ENCODE results near the gene B4GALNT3.

B4GALNT3 gene

DNA sequence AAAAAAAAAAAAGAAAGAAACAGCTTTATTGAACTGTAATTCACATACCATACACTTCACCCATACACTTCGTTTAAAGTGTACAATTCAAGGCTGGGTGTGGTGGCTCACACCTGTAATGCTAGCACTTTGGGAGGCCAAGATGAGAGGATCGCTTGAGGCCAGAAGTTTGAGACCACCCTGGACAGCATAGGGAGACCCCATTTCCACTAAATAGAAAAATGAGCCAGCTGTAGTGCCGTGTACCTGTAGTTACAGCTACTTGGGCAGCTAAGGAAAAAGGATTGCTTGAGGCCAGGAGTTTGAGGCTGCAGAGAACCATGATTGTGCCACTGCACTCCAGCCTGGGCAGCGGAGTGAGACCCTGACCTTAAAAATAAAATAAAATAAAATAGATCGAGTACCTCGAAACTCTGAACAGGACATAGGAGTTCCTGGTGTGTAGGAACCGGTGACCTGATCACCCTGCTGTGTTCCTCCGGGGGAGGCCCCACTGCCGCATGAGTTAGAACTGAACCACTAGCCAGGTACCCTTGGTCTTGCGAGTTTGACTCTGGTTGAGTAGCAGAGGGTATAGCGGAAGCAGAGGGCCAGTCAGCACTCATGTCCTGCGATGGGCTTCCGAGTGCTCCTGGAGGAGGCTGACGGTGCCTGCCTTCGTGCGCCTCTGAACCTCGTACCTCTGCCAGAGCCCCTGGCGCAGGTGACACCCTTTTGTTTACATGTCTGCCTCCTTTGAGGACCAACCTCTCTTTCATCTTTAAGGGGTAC is 80.0 kb downstream of the B4GALNT3 start:
- no peak for DNase-seq (ENCODE audit: low read depth)

DNA sequence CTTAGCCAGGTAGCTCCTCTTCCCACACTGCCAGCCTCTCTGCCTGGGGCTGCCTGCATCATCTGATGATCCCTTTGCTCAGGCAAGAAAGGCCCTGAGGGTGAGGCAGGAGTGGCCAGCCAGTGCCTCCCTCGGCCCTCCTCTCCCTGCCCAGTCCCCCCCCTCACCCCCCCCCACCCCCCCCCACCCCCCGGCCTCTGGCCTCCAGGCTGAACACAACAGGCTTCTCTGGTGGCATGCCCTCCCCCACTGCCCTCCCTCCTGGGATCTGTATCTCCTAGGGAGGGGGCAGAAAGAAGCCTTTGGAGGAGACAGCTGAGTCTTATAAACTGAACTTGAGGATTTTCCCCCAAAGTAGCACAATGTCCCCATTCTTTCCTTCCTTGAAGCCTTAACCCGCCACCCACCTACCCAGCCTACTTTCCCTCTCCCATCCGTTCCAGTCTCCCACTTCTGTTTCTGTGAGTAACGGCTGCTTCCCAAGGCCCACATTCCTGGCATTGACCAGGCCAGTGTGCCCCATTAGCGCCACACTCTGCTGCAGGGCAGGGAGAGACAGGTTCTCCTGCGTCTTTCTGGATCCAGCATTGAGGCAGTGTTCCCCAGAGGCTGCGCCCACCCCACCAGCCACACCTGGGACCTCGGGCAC is 82.1 kb downstream of the B4GALNT3 start:
- no peak for DNase-seq (ENCODE audit: low read depth)

DNA sequence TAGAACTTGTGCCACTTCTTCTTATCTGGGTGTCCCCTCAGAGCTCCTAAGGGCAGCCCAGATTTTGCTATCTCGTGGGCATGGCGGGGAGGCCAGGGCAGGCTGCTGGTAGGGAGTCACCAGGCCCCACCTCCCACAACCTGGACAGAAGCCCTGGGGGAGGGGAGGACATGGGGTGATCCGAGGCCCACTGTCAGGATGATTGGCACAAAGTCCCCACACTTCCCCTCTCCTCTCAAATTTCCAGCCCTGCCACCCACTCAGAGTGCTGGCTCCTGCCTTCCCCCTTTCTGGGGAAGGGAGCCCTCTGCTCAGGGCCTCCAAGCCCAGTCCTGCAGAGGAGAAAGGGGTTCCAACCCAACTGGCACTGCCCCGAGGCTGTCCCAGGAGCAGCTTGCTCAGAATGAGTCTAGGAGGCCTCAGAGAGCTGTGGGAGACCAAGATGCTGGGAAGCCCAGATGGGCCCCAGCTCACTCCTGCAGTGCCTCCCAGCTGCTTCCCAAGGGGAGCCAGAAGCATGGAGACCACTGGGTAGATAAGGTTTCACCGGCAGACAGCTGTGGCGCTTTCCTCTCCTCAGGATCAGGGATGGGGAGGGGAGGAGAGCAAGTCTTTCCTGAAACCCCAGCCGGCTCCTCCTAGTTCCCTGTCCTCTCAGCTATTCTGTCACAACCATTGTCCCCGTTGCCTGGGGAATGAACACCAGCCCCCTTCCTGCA is 82.8 kb downstream of the B4GALNT3 start:
- DNase-seq (ENCODE audit: low read depth) = no peak

DNA sequence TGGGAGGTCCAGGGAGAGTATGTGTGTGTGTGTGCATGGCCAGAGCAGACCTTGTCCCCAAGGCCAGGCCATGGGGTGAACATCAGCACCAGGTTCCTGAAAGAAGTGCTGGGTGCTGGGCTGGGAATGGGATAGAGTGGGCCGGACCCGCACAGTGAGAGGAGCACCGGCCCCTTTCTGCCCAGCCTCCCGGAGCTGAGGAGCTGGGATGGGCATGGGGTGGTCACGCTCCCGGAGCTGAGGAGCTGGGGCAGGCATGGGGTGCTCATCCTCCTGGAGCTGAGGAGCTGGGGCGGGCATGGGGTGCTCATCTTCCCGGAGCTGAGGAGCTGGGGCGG is 83.3 kb downstream of the B4GALNT3 start:
- DNase-seq (ENCODE audit: low read depth) = no peak

GRCh38 chr12:544142-544541 is 84.4 kb downstream of the B4GALNT3 start:
- no peak for DNase-seq (ENCODE audit: low read depth)

DNA sequence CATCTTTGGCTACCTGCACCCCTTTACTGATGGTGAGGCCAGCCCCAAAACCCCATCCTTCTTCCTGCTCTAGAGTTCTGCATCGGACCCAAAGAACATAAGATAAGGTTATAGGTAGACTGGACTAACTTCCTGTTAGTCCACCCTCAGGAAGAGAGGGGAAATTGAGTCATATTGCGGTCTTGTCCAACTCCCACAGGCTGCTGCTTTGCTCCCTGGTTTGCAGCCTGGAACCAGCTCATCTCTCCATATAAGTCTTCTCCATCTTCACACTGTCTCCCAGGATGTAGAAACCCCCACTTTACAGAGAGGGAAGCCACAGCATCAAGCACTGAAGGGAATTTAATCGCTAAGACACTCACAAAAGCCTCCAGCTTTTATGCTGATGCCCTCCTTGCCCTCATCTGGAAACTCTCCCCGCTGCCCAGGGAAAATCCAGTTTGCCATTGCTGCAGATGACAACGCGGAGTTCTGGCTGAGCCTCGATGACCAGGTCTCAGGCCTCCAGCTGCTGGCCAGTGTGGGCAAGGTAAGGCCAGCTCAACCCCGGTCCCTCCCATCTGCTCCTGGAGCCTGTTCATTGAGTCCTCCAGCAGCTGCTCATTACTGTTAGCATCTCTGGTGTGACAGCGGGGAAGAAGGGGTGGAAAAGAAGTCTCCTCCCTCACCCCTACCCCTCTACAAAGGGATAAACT is 85.3 kb downstream of the B4GALNT3 start:
- no peak for DNase-seq (ENCODE audit: low read depth)

DNA sequence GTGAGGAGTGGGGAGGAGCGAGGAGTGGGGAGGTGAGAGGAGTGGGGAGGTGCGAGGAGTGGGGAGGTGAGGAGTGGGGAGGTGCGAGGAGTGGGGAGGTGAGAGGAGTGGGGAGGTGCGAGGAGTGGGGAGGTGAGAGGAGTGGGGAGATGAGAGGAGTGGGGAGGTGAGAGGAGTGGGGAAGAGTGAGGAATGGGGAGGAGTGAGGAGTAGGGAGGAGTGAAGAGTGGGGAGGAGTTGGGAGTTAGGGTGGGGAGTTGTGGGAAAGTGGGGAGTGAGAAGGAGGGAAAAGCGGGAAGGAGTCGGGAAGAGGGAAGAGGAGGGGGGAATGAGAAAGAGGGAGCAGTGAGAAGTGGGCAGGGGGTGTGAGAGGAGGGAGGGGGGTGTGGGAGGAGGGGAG is 86.1 kb downstream of the B4GALNT3 start:
- no peak for DNase-seq (ENCODE audit: low read depth)

DNA sequence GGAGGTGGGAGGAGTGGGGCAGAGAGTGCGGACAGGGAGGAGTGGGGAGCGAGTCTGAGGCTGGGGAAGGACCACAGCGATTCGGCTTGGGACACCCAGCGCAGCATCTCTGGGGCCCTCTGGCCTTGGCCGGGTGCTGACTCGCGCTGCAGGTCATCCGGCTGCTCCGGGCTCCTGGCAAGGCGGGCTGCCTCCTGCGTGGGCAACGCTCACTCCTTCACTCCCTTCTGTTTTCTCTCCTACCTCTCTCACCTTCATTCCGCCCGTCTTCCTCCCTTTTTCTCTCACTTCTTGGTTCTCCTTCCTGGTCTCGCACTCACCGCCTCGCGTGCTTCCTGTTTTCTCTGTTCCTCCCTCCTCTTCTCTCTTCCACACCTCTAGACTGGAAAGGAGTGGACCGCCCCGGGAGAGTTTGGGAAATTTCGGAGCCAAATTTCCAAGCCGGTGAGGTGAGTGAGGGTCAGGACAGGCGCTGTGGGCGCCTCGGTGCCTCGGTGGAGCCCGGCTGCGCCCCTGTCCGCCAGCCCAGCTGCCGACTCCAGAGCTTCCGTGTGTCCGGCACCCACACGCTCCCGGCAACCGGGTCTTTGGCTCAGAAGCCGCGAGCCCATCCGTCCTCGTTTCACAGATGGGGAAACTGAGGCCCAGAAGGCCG is 86.7 kb downstream of the B4GALNT3 start:
- DNase-seq (ENCODE audit: low read depth) = no peak

GRCh38 chr12:546920-547845 is 87.4 kb downstream of the B4GALNT3 start:
- no peak for DNase-seq (ENCODE audit: low read depth)

GRCh38 chr12:547883-548470 is 88.2 kb downstream of the B4GALNT3 start:
- DNase-seq (ENCODE audit: low read depth) = no peak

- DNase-seq (ENCODE audit: low read depth) = no peak
Measured at GRCh38 chr12:549476-550082, 89.8 kb downstream of the B4GALNT3 start.

- DNase-seq (ENCODE audit: low read depth) = no peak
Measured at GRCh38 chr12:550473-551260, 90.9 kb downstream of the B4GALNT3 start.

DNA sequence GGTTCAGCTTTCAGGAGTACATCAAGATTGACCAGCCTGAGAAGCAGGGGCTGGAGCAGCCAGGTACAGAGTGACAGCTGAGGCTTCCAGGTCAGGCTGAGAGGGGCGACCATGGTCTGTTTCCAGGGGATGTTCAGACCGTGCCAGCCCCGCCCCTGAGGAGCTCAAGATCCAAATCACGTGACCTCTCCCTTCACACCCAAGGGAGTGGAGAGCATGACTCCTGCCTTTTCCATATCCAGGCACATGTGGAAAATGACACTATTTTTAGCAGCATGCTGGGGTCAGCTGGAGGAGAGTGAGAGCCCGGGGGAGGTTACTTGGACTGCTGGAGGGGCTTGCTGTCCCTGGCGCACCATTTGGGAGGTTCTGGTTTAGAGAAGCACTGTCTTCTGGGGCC is 92.7 kb downstream of the B4GALNT3 start:
- no peak for DNase-seq (ENCODE audit: low read depth)

- DNase-seq (ENCODE audit: low read depth) = no peak
Measured at GRCh38 chr12:553216-554000, 93.7 kb downstream of the B4GALNT3 start.

DNA sequence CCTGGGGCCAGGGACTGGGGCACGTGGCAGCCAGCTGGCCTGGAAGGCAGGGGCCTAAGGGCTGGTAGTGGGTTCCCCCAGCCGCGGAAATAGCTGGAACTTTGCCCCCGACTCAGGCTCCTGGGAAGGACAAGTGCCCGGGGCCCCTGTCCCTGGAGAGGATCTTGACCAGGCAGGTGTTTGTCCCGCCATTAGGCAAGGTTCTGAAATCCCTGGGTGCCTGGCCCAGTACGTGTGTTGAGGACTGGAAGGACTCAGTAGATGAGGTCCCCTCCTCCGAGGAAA is 94.2 kb downstream of the B4GALNT3 start:
- DNase-seq (ENCODE audit: low read depth) = no peak

DNA sequence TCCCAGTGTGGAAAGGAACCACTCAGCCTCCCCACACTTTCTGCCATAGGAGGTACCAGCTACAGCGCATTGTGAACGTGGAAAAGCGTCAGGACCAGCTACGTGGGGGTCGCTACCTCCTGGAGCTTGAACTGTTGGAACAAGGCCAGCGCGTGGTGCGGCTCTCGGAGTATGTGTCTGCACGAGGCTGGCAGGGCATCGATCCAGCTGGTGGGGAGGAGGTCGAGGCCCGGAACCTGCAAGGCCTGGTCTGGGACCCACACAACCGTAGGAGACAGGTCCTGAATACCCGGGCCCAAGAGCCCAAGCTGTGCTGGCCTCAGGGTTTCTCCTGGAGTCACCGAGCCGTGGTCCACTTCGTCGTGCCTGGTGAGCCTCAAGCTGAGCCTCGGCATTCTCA is 96.8 kb downstream of the B4GALNT3 start:
- DNase-seq (ENCODE audit: low read depth) = no peak

DNA sequence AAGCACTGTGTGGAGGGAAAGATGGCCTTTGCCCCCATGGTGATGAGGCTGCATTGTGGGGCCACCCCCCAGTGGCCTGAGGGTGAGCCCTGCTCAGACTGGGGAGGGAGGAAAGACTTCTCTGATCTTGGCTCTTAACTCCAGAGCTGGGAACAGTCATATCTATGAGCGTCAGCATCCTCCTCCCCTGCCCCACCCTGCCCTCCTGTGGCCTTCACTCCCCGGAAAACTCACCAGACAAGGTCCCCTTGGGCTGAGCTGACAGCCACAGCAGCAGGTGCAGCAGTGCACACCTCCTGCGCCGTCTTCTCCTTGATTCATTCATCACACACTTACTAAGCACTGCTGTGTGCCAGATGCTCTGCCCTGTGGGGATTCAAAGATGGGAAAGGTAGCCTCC is 98.8 kb downstream of the B4GALNT3 start:
- DNase-seq (ENCODE audit: low read depth) = no peak

DNA sequence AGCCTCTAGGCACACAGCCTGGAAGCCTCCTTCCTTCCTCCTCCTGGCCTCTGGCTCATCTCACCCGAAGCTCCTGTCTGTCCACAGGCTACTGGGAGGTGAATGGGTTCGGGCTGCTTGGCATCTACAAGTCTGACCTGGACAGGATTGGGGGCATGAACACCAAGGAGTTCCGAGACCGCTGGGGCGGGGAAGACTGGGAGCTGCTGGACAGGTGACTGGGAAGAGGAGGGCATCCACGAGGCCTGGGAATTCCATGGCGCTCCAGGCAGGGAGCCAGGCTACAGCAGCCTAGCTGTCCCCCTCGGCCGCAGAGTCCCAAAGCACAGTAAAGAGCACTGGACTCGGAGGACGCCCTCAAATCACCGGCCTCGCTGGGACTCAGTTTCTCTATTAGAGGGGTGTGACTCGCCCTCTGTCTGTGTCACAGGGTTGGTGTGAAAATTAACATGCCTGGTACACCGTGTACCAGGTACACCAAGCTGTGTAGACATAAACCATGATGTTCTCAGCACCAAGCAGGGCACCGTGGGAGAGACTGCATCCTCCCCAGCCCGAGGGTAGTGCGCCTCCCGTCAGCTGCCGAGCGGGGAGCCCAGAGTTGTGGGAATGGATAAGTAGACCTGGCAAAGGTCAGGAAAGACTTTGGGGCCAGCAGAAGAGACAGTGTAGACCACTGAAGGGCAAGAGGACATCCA is 99.6 kb downstream of the B4GALNT3 start:
- no peak for DNase-seq (ENCODE audit: low read depth)

Data from GM04503 (cell line).